Stimulated activated CD8-positive, alpha-beta memory T cell treated with anti-CD3 and anti-CD28 coated beads, Interleukin-2, amount 100 ng/mL, for 48 hours (primary cell): Measurements from ENCODE around the gene RGS2.

Experiments used
- DNase-seq, 2 donors: peaks; one replicate each; pipeline ENCODE4 v3.0.0-alpha.2; 2020; ENCODE audit warnings: low read depth in 2 of 2

Gene RGS2

GRCh38 chr1:192830595-192831246 lies 21.9 kb downstream of the RGS2 start:
- DNase-seq = no peak

- DNase-seq = no peak
Measured at GRCh38 chr1:192831706-192832355, 23.0 kb downstream of the RGS2 start.

GRCh38 chr1:192832492-192832891 lies 23.7 kb downstream of the RGS2 start:
- no peak for DNase-seq

DNA sequence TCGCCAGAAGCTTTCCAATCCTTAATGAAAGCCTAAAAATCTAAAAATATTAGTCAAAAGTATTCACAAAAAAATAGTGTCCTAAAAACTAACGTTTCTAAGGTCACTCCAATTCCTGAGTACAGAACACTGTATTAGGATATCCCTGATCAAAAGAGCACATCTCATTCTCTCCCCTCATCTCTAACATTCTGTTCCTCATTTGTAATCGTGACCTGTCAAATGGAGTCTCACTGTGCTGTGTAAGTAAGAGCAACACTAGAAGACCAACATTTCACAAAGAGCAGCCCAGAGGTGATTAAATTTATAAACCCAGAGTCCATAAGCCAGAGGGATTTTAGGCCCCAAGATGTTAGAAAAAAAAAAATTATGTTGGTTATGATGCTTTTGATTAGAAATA lies 26.3 kb downstream of the RGS2 start:
- no peak for DNase-seq

DNA sequence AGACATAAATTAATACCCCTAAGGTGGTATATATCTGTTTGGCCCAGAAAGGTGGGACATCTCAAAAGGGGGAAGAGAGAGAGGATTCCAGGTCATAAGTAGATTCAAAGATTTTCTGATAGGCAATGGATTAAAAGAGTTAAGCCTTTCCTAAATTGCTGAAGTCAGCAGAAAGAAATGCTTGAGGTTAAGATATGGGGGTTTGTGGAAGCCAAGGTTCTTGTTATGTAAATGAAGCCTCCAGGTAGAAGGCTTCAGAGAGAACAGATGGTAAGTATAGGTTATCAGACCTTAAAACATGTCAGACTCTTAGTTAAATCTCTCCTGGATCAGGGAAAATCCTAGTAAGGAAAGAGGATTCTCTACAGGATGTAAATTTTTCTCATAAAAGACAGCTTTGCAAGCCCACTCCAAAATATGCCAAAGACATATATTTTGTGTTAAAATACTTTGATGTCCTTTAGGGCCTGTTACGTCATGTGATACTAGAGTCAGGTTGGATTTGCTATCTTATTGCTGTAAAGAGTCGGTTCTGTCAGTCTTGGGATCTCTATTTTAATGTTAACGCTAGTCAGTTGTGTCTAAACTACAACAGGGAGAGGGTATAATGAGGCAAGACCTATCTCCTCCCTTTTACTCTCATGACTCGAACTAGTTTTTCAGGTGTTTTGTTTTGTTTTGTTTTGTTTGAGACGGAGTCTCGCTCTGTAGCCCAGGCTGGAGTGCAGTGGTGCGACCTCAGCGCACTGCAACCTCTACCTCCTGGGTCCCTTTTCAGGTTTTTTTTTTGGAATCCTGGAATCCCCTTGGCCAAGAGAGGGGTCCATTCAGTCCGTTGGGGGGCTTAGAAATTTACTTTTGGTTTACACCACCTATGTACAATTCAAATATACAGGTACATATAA lies 30.6 kb downstream of the RGS2 start:
- DNase-seq = no peak

DNA sequence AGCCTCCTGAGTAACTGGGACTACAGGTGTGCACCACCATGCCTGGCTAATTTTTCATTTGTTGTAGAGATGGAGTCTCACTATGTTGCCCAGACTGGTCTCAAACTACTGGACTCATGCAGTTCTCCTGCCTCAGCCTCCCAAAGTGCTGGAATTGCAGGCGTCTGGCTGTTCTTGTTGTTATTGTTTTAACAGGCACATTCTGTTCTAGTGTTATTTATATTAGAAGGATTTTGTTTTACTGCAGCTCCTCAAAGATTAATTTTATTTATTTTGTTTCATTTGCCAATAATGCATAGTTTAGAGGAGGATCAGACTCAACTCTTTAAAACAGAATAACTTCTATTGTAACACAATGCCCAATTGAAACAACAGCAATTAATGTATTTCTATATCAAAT lies 35.5 kb downstream of the RGS2 start:
- DNase-seq = no peak

DNA sequence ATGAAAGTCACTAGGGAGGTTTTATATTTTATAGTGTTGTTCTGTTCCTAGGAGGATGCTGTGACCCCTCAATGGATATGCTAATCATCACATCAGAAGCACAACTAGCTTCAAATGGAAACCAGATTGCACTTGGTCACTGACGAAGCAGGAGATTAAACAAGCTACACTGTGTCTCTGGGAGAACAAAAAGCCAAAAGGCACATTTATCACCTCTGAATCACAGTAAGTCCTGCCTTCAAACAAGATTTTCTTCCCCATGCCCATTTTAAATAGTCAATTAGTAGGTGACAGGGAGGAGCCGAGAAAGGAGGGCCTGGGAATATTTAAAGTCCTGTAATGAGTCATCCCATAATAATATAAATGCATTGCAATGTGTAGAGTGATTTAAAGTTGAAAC lies 38.1 kb downstream of the RGS2 start:
- DNase-seq = no peak

DNA sequence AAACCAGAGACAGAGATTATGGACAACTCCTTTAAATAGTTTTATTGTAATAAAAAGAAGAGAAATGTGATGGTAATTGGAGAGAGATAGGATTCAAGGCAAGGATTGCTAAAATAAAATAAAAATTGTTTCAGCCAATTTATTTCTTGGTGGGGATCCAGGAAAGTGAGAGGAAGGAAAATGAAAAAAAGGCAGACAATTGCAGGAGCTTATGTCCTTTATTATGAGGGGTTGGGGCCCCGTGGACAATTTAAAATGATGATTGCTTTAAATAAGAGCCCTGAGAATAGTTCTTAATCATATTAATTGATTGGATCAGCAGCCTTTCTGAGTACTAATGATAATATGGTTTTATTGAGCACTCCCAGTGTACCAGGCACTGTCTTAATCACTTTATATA lies 40.2 kb downstream of the RGS2 start:
- DNase-seq = no peak

GRCh38 chr1:192849442-192849841 lies 40.6 kb downstream of the RGS2 start:
- no peak for DNase-seq

GRCh38 chr1:192852001-192852947 lies 43.4 kb downstream of the RGS2 start:
- no peak for DNase-seq

DNA sequence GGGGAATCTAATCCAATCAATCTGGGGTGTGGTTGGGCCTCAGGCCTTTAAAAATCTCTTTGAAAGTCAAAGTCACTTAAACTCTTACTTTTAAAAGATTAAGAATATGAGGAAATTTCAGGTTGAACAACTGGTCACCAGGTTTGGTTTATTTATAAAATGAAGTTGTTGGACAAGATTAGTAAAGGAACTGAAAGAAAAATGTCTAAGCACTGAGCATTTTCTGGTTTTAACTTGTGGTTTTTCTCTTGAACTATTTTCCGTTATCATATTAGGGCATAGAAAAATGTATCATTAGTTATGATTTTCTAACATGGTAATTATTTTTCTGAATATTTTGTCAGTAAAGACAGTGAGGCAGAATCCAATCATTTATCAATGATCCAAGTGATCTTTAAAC lies 49.6 kb downstream of the RGS2 start:
- no peak for DNase-seq

- DNase-seq = no peak
Measured at GRCh38 chr1:192859808-192860207, 51.0 kb downstream of the RGS2 start.

DNA sequence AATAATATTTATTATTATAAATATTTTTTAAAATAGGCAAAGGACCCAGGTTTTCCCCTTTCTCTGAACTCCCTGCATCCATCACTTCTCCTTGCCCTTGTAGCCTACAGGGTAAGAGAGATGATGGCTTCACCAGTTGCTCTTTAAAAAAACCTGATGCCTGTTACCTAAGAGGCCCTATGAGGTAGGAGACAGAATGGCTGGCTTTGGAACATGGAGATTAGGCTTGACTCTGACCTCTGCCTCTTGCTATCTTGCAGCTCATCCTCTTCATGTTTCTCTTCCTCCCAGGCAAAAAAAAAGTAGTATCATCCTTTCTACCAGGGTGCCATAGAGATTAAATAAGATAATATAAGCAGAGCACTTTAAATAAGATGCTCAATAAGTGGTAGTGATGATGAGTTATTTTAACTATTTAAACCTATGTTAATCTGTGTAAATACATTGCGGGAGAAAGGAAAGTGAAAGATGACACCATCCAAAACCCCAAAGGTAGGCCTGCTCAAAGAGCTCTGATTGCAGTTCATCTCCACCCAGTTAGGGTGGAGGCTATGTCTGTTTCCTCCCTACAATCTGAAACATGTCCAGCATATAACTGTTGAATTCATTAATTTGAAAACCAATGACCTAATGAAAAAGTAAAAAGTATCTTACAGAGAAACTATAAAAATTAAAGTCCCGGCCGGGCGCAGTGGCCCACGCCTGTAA lies 51.8 kb downstream of the RGS2 start:
- no peak for DNase-seq

GRCh38 chr1:192861860-192862259 lies 53.0 kb downstream of the RGS2 start:
- no peak for DNase-seq
